SK-N-SH (cell line): ENCODE results near the gene LHFPL6. TPM values are rescaled to one million over a fixed set of nuclear protein-coding genes. Genes with fewer than 3 reads are reported as not detected.

Experiments
- CTCF ChIA-PET: fragments of 300-600, 350-600 bp; formaldehyde crosslinking; extraction: SDS; loops from one replicate; lab custom pipeline; 2021; lab: Yijun Ruan, JAX
- POLR2A ChIA-PET: fragments of 350-600 bp; sonication (Branson Sonifier 250); formaldehyde crosslinking; extraction: SDS; loops from one replicate; lab custom pipeline; 2020; ENCODE audit warnings: antibody characterized with exemption, inconsistent platforms; lab: Yijun Ruan, JAX
- DNase-seq: peaks from one replicate; pipeline ENCODE4 v3.0.0; 2012
- H2AFZ ChIP-seq: fragments of 200-600 bp; sonication (generic); 2 replicates; pipeline ENCODE4 v1.8.1; 2016; ENCODE audit warnings: antibody characterized with exemption, mild to moderate bottlenecking, low read depth
- H3F3A ChIP-seq: fragments of 200-600 bp; sonication (generic); replicated peaks from 2 replicates; pipeline ENCODE3; 2016; ENCODE audit warnings: antibody characterized with exemption, mild to moderate bottlenecking; ENCODE audit not compliant: insufficient read depth
- H3K27ac ChIP-seq, 2 experiments: fragments of 200-500 bp in 1 of 2; fragments of 200-600 bp in 1 of 2; sonication (Bioruptor generic) in 1 of 2; sonication (generic), shearing (Covaris generic) in 1 of 2; 2 replicates each; pipeline versions ENCODE4 v1.5.1 to v1.6.1; 2014 to 2016; ENCODE audit warnings: low read depth in 2 of 2, inconsistent platforms in 1 of 2, low read length in 1 of 2, mild to moderate bottlenecking in 1 of 2, mixed read lengths in 1 of 2
- H3K27me3 ChIP-seq: fragments of 200-600 bp; sonication (generic), shearing (Covaris generic); 2 replicates; pipeline ENCODE4 v1.6.1; 2016; ENCODE audit warnings: mixed run types; ENCODE audit not compliant: insufficient read depth
- H3K36me3 ChIP-seq, 2 experiments: fragments of 200-500 bp in 1 of 2; fragments of 200-600 bp in 1 of 2; sonication (Bioruptor generic) in 1 of 2; sonication (generic) in 1 of 2; replicated peaks in 1 of 2; 2 replicates each; pipeline versions ENCODE3 to v1.5.1; 2014 to 2016; ENCODE audit warnings: low read length in 1 of 2, mild to moderate bottlenecking in 1 of 2; ENCODE audit not compliant: insufficient read depth in 2 of 2, control insufficient read depth in 1 of 2
- H3K4me1 ChIP-seq, 2 experiments: fragments of 200-500 bp in 1 of 2; fragments of 200-600 bp in 1 of 2; sonication (Bioruptor generic) in 1 of 2; sonication (generic), shearing (Covaris generic) in 1 of 2; 2 replicates each; pipeline versions ENCODE4 v1.5.1 to v1.6.1; 2014 to 2016; ENCODE audit warnings: low read depth in 1 of 2, low read length in 1 of 2, mixed run types in 1 of 2; ENCODE audit not compliant: insufficient read depth in 2 of 2, control insufficient read depth in 1 of 2
- H3K4me2 ChIP-seq: fragments of 200-600 bp; sonication (generic), shearing (Covaris generic); 2 replicates; pipeline ENCODE4 v1.6.1; 2017; ENCODE audit warnings: mixed run types
- H3K4me3 ChIP-seq, 2 experiments: fragments of 200-500 bp in 1 of 2; fragments of 200-600 bp in 1 of 2; sonication (Bioruptor generic) in 1 of 2; sonication (generic), shearing (Covaris generic) in 1 of 2; 2 replicates each; pipeline versions ENCODE4 v1.5.1 to v1.8.1; 2014 to 2016; ENCODE audit warnings: low read depth in 2 of 2, inconsistent platforms in 1 of 2, low read length in 1 of 2, mild to moderate bottlenecking in 1 of 2, mixed read lengths in 1 of 2, moderate library complexity in 1 of 2
- H3K79me2 ChIP-seq: fragments of 200-600 bp; sonication (generic); 2 replicates; pipeline ENCODE4 v1.8.1; 2017; ENCODE audit warnings: mild to moderate bottlenecking; ENCODE audit not compliant: insufficient read depth
- H3K9ac ChIP-seq: fragments of 200-600 bp; sonication (generic); 2 replicates; pipeline ENCODE4 v1.6.1; 2017; ENCODE audit warnings: mixed run types
- H3K9me2 ChIP-seq: fragments of 200-600 bp; sonication (generic); 2 replicates; pipeline ENCODE4 v1.6.1; 2017; ENCODE audit warnings: mixed run types
- H3K9me3 ChIP-seq: fragments of 200-600 bp; sonication (generic); 2 replicates; pipeline ENCODE4 v1.6.1; 2017; ENCODE audit warnings: mixed run types, mild to moderate bottlenecking, moderate library complexity
- H4K20me1 ChIP-seq: fragments of 200-600 bp; sonication (generic); 2 replicates; pipeline ENCODE4 v1.6.1; 2017; ENCODE audit warnings: mild to moderate bottlenecking, mixed run types; ENCODE audit not compliant: insufficient read depth
- ELF1 ChIP-seq: IDR thresholded peaks from 2 replicates; pipeline ENCODE4 v1.4.0; 2012
- EP300 ChIP-seq, 2 experiments: IDR thresholded peaks; 2 replicates each; pipeline versions ENCODE4 v1.4.0 to v1.6.1; 2012; ENCODE audit warnings: borderline replicate concordance in 1 of 2, low read depth in 1 of 2, low read length in 1 of 2
- FOSL2 ChIP-seq: IDR thresholded peaks from 2 replicates; pipeline ENCODE4 v1.4.0; 2012; ENCODE audit warnings: low read depth, mild to moderate bottlenecking, moderate library complexity, borderline replicate concordance
- GABPA ChIP-seq: IDR thresholded peaks from 2 replicates; pipeline ENCODE4 v1.4.0; 2012; ENCODE audit warnings: low read depth, mild to moderate bottlenecking
- GATA2 ChIP-seq: sonication (generic); formaldehyde crosslinking; IDR thresholded peaks from 2 replicates; pipeline ENCODE4 v1.5.0; 2020; ENCODE audit warnings: mild to moderate bottlenecking, missing genetic modification reagents
- MXI1 ChIP-seq: IDR thresholded peaks from 2 replicates; pipeline ENCODE4 v1.6.1; 2012; ENCODE audit warnings: mild to moderate bottlenecking, low read depth, low read length, improper control_type of control experiment
- NFIC ChIP-seq: IDR thresholded peaks from 2 replicates; pipeline ENCODE4 v1.4.0; 2012; ENCODE audit warnings: borderline replicate concordance
- POLR2AphosphoS5 ChIP-seq: IDR thresholded peaks from 2 replicates; pipeline ENCODE4 v1.6.1; 2012; ENCODE audit warnings: low read depth, low read length
- RAD21 ChIP-seq: IDR thresholded peaks from 2 replicates; pipeline ENCODE4 v1.6.1; 2012; ENCODE audit warnings: mild to moderate bottlenecking, low read length
- RFX5 ChIP-seq: IDR thresholded peaks from 2 replicates; pipeline ENCODE4 v1.6.1; 2012; ENCODE audit warnings: mild to moderate bottlenecking, improper control_type of control experiment, low read length
- RXRA ChIP-seq: IDR thresholded peaks from 2 replicates; pipeline ENCODE4 v1.4.0; 2012; ENCODE audit warnings: low read depth, mild to moderate bottlenecking, borderline replicate concordance
- SIN3A ChIP-seq: IDR thresholded peaks from 2 replicates; pipeline ENCODE4 v1.6.1; 2012; ENCODE audit warnings: low read depth, mild to moderate bottlenecking, low read length, moderate library complexity, borderline replicate concordance
- SMC3 ChIP-seq: IDR thresholded peaks from 2 replicates; pipeline ENCODE4 v1.6.1; 2012; ENCODE audit warnings: low read depth, low read length, improper control_type of control experiment
- TEAD4 ChIP-seq: IDR thresholded peaks from 2 replicates; pipeline ENCODE4 v1.4.0; 2012; ENCODE audit warnings: mild to moderate bottlenecking, borderline replicate concordance; ENCODE audit not compliant: insufficient read depth
- YY1 ChIP-seq: IDR thresholded peaks from 2 replicates; pipeline ENCODE4 v1.4.0; 2012; ENCODE audit warnings: low read depth, mild to moderate bottlenecking
- WGBS: methylation state at CpG from one replicate; pipeline ENCODE4 v1.1.6; 2017; ENCODE audit warnings: low lambda C conversion rate; 5-methylcytosine and 5-hydroxymethylcytosine counted together
- polyA plus RNA-seq, 3 experiments: library from polyadenylated mRNA; depleted of rRNA; stranded (reverse); fragments of >200 nt; gene quantifications; 2 replicates each; pipeline ENCODE4 v1.2.3, GENCODE V29; 2012
- TF ChIP-seq, protein P1 (sequence below): IDR thresholded peaks from 2 replicates; pipeline ENCODE4 v1.4.0; 2012; ENCODE audit warnings: low read depth
- TF ChIP-seq, protein P2 (sequence below): fragments of 200-600 bp; sonication (generic); IDR thresholded peaks from 2 replicates; pipeline ENCODE4 v1.6.1; 2017; ENCODE audit warnings: antibody characterized with exemption, mild to moderate bottlenecking, moderate library complexity
- TF ChIP-seq, protein P3 (sequence below): fragments of 150-350 bp; IDR thresholded peaks from 2 replicates; pipeline ENCODE4 v1.6.1; 2016; ENCODE audit warnings: mild to moderate bottlenecking, low read depth, low read length
- TF ChIP-seq, protein P4 (sequence below): fragments of 150-350 bp; IDR thresholded peaks from 2 replicates; pipeline ENCODE4 v1.6.1; 2017; ENCODE audit warnings: antibody characterized with exemption, low read length, low read depth, borderline replicate concordance

Gene LHFPL6
- polyA plus RNA-seq, 1 of the 3 experiments (the other 2 are of a cell fraction) = 22.2 TPM

DNA sequence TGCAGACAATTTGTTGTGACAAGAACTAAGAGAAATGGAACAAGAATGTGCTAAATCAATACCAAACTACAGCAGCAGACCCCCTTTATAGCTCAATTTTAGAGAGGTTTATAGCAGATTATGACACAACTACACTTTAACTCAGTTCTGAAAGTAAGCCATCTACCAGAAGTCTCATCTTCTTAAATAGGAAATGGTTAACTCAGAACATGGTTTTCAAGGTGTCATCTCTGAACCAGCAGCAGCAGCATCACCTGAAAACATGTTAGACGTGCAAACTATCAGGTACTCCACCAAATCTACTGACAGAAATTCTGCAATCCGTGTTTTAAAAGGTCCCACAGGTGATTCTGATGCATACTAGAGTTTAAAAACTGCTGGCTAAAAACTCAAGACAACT lies 6.8 kb downstream of the LHFPL6 start:
- H3F3A ChIP-seq = no peaks in the 10 kb centered on the region
- no peaks in the 10 kb centered on the region for H3K9me3 ChIP-seq
- H3K36me3 ChIP-seq = no peaks in the 10 kb centered on the region
- TF ChIP-seq SMC3 (no peak), GABPA (no peak), RXRA (no peak), TEAD4 (no peak), EP300 (IDR thresholded peaks at IDR 0.05; ENCODE audit: borderline replicate concordance in 1 of 2, low read depth in 1 of 2, low read length in 1 of 2) (no peak), RFX5 (no peak), FOSL2 (no peak), YY1 (no peak), RAD21 (no peak), ELF1 (no peak), GATA2 (CRISPR knock-in tag) (no peak), MXI1 (no peak), POLR2AphosphoS5 (no peak), NFIC (no peak), SIN3A (no peak)
- TF ChIP-seq, protein P1, sequence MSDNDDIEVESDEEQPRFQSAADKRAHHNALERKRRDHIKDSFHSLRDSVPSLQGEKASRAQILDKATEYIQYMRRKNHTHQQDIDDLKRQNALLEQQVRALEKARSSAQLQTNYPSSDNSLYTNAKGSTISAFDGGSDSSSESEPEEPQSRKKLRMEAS = no peak
- TF ChIP-seq, protein P2, sequence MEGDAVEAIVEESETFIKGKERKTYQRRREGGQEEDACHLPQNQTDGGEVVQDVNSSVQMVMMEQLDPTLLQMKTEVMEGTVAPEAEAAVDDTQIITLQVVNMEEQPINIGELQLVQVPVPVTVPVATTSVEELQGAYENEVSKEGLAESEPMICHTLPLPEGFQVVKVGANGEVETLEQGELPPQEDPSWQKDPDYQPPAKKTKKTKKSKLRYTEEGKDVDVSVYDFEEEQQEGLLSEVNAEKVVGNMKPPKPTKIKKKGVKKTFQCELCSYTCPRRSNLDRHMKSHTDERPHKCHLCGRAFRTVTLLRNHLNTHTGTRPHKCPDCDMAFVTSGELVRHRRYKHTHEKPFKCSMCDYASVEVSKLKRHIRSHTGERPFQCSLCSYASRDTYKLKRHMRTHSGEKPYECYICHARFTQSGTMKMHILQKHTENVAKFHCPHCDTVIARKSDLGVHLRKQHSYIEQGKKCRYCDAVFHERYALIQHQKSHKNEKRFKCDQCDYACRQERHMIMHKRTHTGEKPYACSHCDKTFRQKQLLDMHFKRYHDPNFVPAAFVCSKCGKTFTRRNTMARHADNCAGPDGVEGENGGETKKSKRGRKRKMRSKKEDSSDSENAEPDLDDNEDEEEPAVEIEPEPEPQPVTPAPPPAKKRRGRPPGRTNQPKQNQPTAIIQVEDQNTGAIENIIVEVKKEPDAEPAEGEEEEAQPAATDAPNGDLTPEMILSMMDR = no peak
- TF ChIP-seq, protein P3, sequence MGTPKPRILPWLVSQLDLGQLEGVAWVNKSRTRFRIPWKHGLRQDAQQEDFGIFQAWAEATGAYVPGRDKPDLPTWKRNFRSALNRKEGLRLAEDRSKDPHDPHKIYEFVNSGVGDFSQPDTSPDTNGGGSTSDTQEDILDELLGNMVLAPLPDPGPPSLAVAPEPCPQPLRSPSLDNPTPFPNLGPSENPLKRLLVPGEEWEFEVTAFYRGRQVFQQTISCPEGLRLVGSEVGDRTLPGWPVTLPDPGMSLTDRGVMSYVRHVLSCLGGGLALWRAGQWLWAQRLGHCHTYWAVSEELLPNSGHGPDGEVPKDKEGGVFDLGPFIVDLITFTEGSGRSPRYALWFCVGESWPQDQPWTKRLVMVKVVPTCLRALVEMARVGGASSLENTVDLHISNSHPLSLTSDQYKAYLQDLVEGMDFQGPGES = no peak
- TF ChIP-seq, protein P4, sequence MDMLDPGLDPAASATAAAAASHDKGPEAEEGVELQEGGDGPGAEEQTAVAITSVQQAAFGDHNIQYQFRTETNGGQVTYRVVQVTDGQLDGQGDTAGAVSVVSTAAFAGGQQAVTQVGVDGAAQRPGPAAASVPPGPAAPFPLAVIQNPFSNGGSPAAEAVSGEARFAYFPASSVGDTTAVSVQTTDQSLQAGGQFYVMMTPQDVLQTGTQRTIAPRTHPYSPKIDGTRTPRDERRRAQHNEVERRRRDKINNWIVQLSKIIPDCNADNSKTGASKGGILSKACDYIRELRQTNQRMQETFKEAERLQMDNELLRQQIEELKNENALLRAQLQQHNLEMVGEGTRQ = no peak
- H3K79me2 ChIP-seq = no peaks in the 10 kb centered on the region
- H3K9me2 ChIP-seq = no peaks in the 10 kb centered on the region
- peaks cover 9 to 10% of the 10 kb centered on the region in 2 experiments; a peak in 3 of 4 replicates for H3K4me1 ChIP-seq
- no peak overlapping the region for H3K4me2 ChIP-seq
- H3K9ac ChIP-seq = no peak overlapping the region
- no peaks in the 10 kb centered on the region for H3K27me3 ChIP-seq
- WGBS = 85% methylated on average over 2 of the region's 2 CpGs
- H4K20me1 ChIP-seq = no peaks in the 10 kb centered on the region
- no peak for DNase-seq
- H2AFZ ChIP-seq = no peak overlapping the region
- H3K4me3 ChIP-seq = no peak overlapping the region
- ChIA-PET POLR2A (no interaction called here), CTCF (interaction anchor here (1.2 kb wide), 1 partner anchor 16 kb away, joined by 5 read pairs; no protein-coding TSS in a partner anchor)
- no peak overlapping the region for H3K27ac ChIP-seq
